GM18526 (cell line): Measurements from ENCODE around the gene PLA2G5.

Experiments
- POLR2A ChIP-seq: IDR thresholded peaks from 3 replicates; pipeline ENCODE4 v1.6.1; 2011; ENCODE audit not compliant: insufficient read length; ENCODE audit errors: extremely low read depth

Gene PLA2G5

DNA sequence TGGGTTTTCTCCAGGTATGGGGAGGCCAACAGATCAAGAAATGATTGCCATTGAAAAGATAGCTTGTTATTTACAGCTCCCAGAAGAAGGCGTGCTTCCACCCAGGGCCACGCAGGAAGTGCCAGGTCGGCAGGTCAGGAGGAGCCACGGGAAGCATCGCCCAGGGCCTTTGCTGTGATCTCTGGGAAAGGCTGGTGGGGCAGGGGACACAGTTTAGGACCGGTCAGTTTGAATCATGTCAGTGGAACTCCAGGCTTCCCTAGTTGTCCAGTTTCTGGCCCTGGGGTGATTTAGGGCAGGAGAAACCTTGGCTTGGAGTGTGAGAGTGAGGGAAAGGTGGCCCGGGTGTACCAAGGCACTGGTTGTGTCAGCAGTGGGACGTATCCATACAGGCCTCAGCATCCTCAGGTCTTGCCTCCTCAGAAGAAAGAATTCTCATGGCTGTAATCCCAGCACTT lies 11.4 kb downstream of the PLA2G5 start:
- no peak for TF ChIP-seq POLR2A

- TF ChIP-seq POLR2A: no peak
These were observed 12.8 kb downstream of the PLA2G5 start for GRCh38 chr1:20082772-20083171.

DNA sequence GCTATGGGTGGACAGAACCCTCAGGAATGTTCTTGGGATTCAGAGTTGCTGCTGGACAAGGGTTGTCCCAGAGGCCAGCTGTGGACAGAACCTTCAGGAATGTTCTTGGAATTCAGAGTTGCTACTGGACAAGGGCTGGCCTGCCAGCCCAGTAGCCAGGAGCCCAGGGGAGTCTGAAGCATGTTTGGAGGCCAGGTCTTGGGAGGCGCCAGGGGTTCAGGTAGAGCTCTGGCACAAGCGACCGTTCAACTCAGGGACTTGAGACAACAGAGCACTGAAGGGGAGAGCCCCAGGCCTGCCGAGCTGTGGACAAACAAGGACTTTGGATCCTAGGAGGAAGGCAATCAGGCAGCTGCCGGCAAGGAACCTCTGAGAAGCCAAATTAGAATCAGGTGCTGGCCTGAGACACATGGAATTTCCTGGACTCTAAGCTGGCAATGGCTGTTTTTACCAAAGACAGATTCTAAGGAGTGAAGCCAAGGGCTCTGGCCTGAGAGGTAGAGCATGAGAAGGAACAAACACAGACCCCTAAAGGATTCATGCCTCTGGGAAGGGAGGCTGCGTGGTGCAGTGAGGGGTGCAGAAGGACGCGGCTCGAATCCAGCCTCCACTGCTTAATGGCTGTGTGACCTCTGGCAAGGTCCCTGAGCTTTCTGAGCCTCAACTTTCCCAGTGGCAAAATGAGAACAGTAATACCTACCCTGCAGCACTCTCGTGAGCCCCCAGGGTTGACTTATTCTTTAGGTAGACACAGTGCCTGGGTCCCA lies 13.4 kb downstream of the PLA2G5 start:
- TF ChIP-seq POLR2A: no peak

- no peak for TF ChIP-seq POLR2A
These were observed 16.8 kb downstream of the PLA2G5 start for GRCh38 chr1:20086800-20087199.

GRCh38 chr1:20087668-20088067 lies 17.7 kb downstream of the PLA2G5 start:
- TF ChIP-seq POLR2A: no peak

DNA sequence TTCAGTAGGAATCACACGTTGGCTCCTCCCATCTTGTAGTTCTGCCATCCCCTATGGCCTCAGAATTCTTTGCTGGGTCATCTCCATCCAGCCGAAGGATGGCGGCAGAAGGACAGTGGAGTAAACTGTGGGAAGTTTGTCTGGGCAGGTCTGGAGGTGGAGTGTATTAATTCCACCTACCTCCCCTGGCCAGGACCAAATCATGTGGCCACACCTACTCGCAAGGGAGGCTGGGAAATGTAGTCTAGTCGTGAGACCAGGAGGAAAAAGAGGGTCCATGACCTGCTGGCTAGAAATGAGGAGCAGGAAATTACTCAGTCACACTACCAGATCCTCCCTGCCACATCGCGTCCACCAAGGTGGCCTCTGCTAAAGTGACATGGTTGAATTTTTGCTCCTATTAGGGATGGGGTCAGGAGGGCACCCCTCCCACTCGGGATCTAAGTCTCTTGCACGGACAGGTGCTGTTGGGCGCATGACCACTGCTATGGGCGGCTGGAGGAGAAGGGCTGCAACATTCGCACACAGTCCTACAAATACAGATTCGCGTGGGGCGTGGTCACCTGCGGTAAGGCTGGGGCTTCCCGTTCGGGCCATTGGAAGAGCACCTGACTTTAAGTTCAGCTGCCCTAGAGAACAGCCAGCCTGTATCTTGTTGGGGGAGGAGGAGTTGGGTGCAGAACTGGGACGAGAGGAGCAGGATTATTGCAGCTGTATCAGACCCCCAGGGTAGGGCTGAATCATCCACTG lies 19.5 kb downstream of the PLA2G5 start:
- no peak for TF ChIP-seq POLR2A

DNA sequence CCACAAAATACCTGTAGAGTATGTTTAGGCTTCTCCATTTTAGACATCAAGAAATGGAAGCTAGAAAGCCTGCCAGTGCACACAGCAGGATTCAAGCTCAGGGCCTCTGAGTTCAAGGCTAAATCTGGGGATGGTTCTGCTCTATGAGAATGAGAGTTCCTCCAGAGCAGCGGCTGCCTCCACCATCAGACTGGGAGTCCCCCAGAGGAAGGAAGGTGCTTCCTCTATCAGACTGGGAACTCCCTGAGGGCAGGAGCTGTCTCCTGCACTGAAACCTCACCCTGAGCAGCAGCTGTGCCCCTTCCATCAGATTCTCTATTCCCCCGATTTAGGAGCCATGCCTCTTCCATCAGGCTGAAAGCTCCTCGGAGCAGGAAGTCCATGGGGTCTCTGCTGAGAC lies 20.1 kb downstream of the PLA2G5 start:
- TF ChIP-seq POLR2A: no peak

DNA sequence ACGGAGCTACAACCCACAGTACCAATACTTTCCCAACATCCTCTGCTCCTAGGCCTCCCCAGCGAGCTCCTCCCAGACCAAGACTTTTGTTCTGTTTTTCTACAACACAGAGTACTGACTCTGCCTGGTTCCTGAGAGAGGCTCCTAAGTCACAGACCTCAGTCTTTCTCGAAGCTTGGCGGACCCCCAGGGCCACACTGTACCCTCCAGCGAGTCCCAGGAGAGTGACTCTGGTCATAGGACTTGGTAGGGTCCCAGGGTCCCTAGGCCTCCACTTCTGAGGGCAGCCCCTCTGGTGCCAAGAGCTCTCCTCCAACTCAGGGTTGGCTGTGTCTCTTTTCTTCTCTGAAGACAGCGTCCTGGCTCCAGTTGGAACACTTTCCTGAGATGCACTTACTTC lies 20.6 kb downstream of the PLA2G5 start:
- no peak for TF ChIP-seq POLR2A

- no peak for TF ChIP-seq POLR2A
These were observed 23.3 kb downstream of the PLA2G5 start for GRCh38 chr1:20093303-20093702.

DNA sequence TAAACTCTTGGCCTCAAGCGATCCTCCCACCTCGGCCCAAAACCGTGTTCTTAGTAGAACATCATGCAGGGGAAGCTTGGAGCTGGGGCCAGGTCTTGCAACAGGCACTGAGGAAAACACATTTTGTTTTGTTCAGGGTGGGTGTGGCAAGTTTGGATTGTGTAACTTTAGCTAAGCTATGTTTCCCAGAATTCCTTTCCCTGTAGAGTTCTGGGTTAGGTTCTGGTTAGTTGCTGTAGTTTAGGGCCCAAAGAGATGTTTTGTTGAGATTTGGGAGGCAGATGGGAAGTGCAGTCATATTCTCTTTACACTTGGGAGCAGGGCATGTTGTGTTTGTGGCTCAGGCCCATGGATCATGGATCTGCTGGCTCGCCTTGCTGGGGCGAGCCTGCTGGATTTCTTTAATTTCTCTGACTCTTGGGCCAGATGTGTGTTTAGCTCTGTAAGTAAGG lies 24.0 kb downstream of the PLA2G5 start:
- no peak for TF ChIP-seq POLR2A

DNA sequence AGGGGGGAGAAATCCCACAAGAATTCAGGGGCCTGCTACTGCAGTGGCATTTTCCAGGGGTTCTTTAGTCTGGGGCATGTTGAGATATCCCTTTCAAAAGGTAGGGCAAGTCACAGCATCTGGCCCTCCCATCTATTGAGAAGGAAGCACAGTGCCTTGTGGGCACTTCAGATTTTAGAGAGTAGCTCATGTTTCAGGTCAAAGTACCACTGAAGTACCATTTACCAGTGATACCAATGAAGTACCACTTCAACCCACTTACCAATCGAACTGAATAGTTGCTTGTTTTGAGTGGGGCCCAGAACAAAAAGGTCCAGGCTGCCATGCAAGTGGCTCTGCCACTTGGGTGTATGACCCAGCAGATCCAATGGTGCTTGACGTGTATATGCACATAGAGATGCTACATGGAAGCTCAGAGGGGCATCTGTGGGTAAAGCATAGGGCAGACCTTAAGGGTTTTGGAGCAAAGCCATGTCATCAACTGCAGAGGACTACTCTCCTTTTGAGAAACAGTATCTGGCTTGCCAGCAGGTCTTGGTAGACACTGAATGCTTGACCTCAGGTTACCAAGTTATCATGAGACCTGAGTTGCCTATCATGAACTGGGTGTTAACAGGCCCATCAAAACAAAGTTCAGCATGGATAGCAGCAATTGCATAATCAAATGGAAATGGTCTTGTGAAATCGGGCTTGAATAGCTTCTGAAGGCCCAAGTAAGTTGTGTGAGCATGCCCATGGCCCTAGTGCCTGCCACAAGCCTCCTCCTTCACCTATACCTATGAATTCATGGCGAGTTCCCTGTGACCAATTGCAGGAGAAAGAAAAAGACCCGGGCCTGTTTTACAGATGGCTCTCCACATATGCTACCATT lies 25.8 kb downstream of the PLA2G5 start:
- no peak for TF ChIP-seq POLR2A

DNA sequence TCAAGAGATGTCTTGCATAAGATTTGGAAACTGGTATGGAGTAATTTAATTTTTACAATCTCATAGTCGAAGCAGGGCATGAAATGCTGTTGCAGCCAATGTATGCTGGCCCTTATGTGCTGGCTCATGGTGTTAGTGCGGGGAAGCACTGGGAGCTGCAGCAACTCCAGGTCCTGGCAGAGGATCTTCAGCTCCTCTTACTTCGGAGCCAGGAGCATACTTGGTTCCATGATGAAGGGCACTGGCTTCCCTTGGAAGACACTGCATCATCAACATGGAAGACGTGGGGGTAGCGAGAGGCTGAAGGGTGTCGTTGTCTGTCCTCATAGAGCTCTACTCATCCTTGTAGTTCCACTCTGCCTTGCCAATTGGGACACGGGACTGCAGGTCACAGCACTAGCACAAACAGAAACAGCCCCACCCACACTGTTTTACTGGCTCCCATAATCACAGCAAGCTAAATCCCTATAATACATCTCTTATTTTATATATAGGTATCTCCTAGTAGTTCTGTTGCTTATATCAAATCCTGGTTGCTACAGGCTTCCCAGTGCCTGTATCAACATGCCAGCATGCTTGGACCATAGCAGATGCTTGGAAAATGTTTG lies 26.9 kb downstream of the PLA2G5 start:
- TF ChIP-seq POLR2A: no peak

- TF ChIP-seq POLR2A: no peak
These were observed 29.5 kb downstream of the PLA2G5 start for GRCh38 chr1:20099533-20099932.

DNA sequence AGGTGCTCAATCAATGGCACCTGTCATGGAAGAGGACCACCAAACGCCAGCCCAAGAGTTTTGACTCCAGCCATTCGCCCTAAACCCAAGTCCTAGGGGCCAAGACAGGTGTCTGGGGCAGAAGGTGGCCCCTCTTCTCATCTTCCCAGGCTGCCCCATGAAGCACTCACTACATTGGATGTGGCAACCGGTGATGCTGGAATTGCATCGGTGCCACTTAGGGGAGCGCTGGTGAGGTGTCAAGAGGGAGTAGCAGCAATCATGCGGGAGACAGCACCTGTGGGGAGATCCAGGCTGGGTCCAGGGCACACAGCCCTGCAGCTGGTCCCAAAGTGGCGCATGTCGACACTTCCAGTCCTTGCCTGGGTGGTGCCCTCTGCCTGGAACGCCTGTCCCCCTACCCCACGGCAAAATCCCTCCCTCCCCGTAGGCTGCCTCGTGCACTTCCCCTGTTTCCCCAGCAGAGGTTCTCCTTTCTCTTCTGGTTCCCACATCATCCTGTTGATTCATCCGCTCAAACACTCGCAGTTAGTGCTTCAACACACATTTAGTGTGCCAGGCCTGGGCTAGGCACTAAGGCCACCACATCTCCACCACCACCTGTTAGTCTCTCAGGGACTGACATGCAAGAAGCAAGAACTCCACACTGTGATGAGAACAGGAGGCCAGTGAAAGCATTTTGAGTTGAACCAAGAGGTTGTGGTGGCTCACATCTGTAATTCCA lies 30.8 kb downstream of the PLA2G5 start:
- TF ChIP-seq POLR2A: no peak

DNA sequence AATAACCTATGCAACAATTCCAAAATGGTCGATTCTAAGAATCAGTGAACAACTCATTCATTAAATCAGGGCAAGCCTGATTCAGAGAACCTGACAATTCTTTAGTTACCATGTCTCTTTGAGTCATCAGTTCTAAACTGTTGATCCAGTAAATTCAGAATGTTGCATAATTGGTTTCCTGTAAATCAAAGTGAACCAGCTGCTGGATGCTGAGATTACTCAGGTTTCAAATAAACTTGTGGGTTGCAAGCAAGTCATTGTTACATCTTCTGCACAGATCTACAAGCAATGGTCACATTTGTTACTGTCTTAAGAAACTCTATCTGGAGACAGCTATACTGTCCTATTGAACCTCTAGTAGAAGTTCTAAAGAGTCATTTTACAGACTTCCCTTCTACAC lies 32.9 kb downstream of the PLA2G5 start:
- TF ChIP-seq POLR2A: no peak

GRCh38 chr1:20105856-20106255 lies 35.9 kb downstream of the PLA2G5 start:
- TF ChIP-seq POLR2A: no peak
